H1 (cell line): ENCODE results near the gene MKX.

Source experiments
- CHD1 ChIP-seq: IDR thresholded peaks from 2 replicates; pipeline ENCODE4 v1.6.1; 2012; ENCODE audit warnings: low read depth, low read length, improper control_type of control experiment
- EP300 ChIP-seq, 2 experiments: IDR thresholded peaks; 1 replicate in 1 of 2; 2 replicates in 1 of 2; pipeline ENCODE4 v1.6.1; 2011 to 2012; ENCODE audit warnings: low read depth in 2 of 2, low read length in 2 of 2, mild to moderate bottlenecking in 2 of 2, borderline replicate concordance in 1 of 2, inconsistent platforms in 1 of 2, moderate library complexity in 1 of 2
- EZH2 ChIP-seq: fragments of 200-600 bp; sonication (generic); IDR thresholded peaks from 2 replicates; pipeline ENCODE4 v1.7.1; 2012; ENCODE audit warnings: low read depth, mild to moderate bottlenecking, moderate library complexity, low read length, inconsistent platforms; ENCODE audit not compliant: severe bottlenecking
- GTF2F1 ChIP-seq: IDR thresholded peaks from 2 replicates; pipeline ENCODE4 v1.6.1; 2012; ENCODE audit warnings: low read depth, low read length, improper control_type of control experiment, borderline replicate concordance
- POLR2A ChIP-seq, 2 experiments: IDR thresholded peaks; 1 replicate in 1 of 2; 2 replicates in 1 of 2; pipeline ENCODE4 v1.6.1; 2011; ENCODE audit warnings: low read depth in 2 of 2, low read length in 2 of 2, mild to moderate bottlenecking in 2 of 2; ENCODE audit errors: control extremely low read depth in 1 of 2
- POLR2AphosphoS5 ChIP-seq: IDR thresholded peaks from 2 replicates; pipeline ENCODE4 v1.6.1; 2011; ENCODE audit warnings: low read depth, low read length
- RAD21 ChIP-seq, 2 experiments: IDR thresholded peaks in 1 of 2; conservative IDR thresholded peaks in 1 of 2; 2 replicates each; pipeline ENCODE4 v1.6.1; 2011; ENCODE audit warnings: low read depth in 2 of 2, low read length in 2 of 2, improper control_type of control experiment in 1 of 2, inconsistent platforms in 1 of 2, mild to moderate bottlenecking in 1 of 2, moderate library complexity in 1 of 2
- RFX5 ChIP-seq: IDR thresholded peaks from 2 replicates; pipeline ENCODE4 v1.6.1; 2011; ENCODE audit warnings: low read depth, low read length, improper control_type of control experiment, borderline replicate concordance
- SIN3A ChIP-seq, 2 experiments: IDR thresholded peaks in 1 of 2; conservative IDR thresholded peaks in 1 of 2; 2 replicates each; pipeline ENCODE4 v1.6.1; 2011 to 2012; ENCODE audit warnings: low read length in 2 of 2, improper control_type of control experiment in 1 of 2, low read depth in 1 of 2, mild to moderate bottlenecking in 1 of 2
- SUZ12 ChIP-seq: fragments of 200-600 bp; sonication (generic); IDR thresholded peaks from 2 replicates; pipeline ENCODE4 v1.6.1; 2012; ENCODE audit warnings: mild to moderate bottlenecking, inconsistent platforms, low read length, moderate library complexity, mixed read lengths
- TEAD4 ChIP-seq: IDR thresholded peaks from 2 replicates; pipeline ENCODE4 v1.6.1; 2012; ENCODE audit warnings: low read depth, low read length, inconsistent platforms, mixed read lengths
- TF ChIP-seq, protein P1 (sequence below), 3 experiments: IDR thresholded peaks; 1 replicate in 2 of 3; 2 replicates in 1 of 3; pipeline versions ENCODE4 v1.5.1 to v1.6.1; 2011; ENCODE audit warnings: low read length in 3 of 3, mild to moderate bottlenecking in 3 of 3, inconsistent platforms in 2 of 3, low read depth in 1 of 3, moderate library complexity in 1 of 3; ENCODE audit not compliant: insufficient read depth in 1 of 3; ENCODE audit errors: control extremely low read depth in 1 of 3
- TF ChIP-seq, protein P2 (sequence below): IDR thresholded peaks from 2 replicates; pipeline ENCODE4 v1.6.1; 2011; ENCODE audit warnings: low read depth, mild to moderate bottlenecking, low read length; ENCODE audit not compliant: insufficient read depth

DNA sequence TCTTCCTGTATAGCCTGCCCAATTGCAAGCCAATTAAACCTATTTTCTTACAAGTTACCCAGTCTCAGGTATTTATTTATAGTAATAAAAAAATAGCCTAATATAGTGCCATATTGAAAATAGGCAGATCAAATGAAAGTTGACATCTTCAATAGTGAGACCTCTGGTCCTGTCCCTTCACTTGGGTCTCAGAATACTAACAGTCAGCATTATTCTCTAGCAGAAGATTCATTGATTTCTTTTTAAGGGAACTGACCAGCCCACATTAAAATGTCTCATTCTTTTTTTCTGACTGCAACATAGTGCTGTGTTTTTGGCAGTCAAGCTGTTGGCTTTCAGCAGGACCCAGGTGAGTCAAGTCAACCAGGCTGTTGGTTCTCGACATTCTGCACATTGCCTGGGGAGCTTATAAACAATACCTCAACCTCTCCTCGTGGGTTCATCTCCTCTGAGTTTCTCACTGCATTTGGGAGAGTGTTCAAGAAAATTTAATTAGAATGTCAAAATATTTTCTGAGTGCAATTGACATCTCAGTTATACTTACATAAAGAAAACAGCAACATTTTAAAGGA is 109.8 kb downstream of the MKX start:
- no peak for TF ChIP-seq POLR2A (IDR thresholded peaks at IDR 0.05; ENCODE audit: control extremely low read depth in 1 of 2, low read depth in 2 of 2, low read length in 2 of 2)
- TF ChIP-seq POLR2AphosphoS5, result no peak
- TF ChIP-seq RAD21 (IDR thresholded peaks at IDR 0.05 in 1 of 2, conservative IDR thresholded peaks at IDR 0.05 in 1 of 2; ENCODE audit: low read depth in 2 of 2, low read length in 2 of 2), result no peak
- no peak for TF ChIP-seq EZH2
- no peak for TF ChIP-seq CHD1
- no peak for TF ChIP-seq RFX5
- no peak for TF ChIP-seq SUZ12
- TF ChIP-seq EP300 (IDR thresholded peaks at IDR 0.05; ENCODE audit: borderline replicate concordance in 1 of 2, low read depth in 2 of 2, low read length in 2 of 2), result no peak
- no peak for TF ChIP-seq GTF2F1
- TF ChIP-seq, protein P1, sequence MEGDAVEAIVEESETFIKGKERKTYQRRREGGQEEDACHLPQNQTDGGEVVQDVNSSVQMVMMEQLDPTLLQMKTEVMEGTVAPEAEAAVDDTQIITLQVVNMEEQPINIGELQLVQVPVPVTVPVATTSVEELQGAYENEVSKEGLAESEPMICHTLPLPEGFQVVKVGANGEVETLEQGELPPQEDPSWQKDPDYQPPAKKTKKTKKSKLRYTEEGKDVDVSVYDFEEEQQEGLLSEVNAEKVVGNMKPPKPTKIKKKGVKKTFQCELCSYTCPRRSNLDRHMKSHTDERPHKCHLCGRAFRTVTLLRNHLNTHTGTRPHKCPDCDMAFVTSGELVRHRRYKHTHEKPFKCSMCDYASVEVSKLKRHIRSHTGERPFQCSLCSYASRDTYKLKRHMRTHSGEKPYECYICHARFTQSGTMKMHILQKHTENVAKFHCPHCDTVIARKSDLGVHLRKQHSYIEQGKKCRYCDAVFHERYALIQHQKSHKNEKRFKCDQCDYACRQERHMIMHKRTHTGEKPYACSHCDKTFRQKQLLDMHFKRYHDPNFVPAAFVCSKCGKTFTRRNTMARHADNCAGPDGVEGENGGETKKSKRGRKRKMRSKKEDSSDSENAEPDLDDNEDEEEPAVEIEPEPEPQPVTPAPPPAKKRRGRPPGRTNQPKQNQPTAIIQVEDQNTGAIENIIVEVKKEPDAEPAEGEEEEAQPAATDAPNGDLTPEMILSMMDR (IDR thresholded peaks at IDR 0.05; ENCODE audit: control extremely low read depth in 1 of 3, insufficient read depth in 1 of 3, low read depth in 1 of 3, low read length in 3 of 3), result no peak
- TF ChIP-seq, protein P2, sequence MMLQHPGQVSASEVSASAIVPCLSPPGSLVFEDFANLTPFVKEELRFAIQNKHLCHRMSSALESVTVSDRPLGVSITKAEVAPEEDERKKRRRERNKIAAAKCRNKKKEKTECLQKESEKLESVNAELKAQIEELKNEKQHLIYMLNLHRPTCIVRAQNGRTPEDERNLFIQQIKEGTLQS, result no peak
- no peak for TF ChIP-seq TEAD4
- TF ChIP-seq SIN3A (conservative IDR thresholded peaks at IDR 0.05 in 1 of 2, IDR thresholded peaks at IDR 0.05 in 1 of 2; ENCODE audit: low read depth in 1 of 2, low read length in 2 of 2), result no peak
